NCI-H524 (cell line): ENCODE data around the gene SPRR2B.
"Not testable (repeated sequence)": the region's sequence is repeated elsewhere in the genome, so short reads cannot be mapped to it uniquely, and the experiment has no call there.

Experiments used
- DNase-seq, 2 experiments: peaks; one replicate each; lab custom pipeline; 2025; lab: John Stamatoyannopoulos, UW

The SPRR2B gene

DNA sequence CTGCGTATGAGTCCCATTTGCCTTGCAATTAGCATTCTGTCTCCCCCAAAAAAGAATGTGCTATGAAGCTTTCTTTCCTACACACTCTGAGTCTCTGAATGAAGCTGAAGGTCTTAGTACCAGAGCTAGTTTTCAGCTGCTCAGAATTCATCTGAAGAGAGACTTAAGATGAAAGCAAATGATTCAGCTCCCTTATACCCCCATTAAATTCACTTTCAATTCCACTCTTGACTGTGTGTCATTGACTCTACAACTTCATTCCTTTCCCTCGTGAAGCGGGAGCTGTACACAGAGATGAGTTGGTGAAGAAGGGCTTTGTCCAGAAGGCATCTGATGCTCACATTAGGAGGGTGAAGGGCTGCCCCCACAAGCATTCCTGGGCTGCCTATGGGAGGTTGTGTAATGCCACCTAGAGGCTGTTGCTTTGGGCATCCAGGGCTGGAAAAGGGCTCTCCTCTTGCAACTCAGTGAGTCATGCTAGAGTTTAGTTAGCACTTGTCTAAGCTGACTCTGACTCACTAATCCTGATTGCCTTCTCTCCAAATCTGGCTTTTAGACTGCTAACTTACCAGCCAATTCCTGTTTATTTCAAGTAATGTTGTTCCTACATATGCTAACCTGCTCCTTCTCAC lies 38.6 kb downstream of the SPRR2B start:
- no peak for DNase-seq

DNA sequence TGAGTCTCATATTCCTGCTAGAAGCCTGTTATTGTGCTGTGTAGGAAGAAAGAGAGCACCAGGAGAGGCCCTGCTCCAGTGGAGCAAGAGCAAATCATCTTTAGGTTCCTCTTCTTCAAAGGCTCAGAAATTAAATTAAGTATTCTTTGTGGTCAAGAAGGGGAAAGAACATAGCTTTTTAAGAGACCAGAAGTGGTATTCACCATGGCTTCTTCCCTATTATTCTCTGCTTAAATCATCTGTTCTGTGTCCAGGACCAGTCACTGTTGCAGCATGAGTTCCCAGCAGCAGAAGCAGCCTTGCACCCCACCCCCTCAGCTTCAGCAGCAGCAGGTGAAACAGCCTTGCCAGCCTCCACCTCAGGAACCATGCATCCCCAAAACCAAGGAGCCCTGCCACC lies 39.3 kb downstream of the SPRR2B start:
- no peak for DNase-seq

DNA sequence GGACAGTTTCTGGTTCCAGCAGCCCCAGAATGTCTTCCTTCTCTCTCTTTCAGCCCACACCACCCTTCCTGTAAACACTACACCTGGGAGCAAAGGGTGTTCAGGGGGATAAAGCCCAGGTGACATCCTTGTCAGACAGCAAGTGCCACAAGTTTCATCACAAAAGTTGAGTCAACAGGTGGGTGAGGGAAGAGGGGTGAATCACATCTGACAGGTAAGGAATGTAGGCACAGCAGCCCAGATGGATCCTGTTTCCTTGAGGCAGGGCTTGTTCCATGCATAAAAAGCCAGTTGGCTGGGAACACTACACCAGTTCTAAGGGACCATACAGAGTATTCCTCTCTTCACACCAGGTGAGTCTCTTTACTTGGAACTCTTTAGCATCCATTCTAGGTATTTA lies 40.5 kb downstream of the SPRR2B start, which contains the start of gene SPRR1B:
Gene SPRR1B (plus strand): TSS at position 309 of the 400 bp plus-strand sequence. CDS start 1,143 bp downstream, outside the sequence.
- DNase-seq, result no peak

DNA sequence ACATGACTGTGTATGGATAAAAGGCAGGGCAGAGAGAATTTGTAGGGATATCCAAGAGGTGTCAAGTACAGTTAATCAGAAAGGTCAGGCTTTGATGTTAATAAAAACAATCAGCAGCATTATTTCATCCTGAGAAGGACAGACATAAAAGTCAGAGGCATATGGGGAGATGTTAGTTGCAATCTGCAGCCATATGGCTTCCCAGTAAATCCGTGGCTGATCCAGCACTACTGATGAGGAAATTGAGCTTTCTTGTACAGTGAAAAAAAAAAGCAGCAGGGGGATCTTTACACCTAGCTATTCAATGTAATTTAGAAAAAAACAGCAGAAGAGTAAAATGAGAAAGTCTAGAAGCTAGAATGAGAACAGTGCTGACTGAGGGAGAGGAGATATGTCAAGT lies 42.6 kb downstream of the SPRR2B start:
- DNase-seq, result peak in 1 of 2 experiments; percentile 5

DNA sequence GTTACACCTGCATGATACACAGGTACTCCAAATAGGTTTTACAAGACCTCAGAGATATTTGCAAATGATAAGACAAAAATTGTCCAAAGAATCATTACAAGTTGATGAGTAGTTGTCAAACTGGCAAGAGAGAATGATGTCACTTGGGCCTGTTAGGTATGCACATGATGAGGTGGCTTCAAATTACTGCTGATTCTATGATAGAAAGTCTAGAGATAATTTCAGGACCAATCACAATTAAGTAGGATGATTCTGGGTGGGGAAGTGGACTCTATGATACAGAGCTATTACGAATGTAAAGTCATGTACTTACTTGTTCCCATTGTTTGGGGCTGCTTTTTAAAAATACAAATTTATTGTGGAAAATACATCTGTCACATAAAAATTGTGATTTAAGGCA lies 45.6 kb downstream of the SPRR2B start:
- no peak for DNase-seq

DNA sequence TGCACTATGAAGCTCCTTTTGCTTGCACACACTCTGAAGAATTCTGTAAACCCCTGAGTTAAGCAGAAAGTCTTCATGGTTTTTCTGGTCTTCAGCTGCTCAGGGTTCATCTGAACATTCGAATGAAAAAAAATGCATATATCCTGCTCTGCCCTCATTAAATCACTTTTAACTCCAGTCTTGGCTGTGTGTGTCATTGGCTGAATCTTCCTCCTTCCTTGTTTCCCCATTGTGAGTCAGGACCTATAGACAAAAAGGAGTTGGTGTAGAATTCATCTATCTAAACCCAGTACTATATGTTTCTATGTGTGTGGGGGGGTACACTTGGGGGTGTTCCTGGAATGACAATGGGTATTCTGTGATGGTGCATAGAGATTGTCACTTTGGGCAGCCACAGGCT lies 47.0 kb downstream of the SPRR2B start:
- DNase-seq, result no peak

DNA sequence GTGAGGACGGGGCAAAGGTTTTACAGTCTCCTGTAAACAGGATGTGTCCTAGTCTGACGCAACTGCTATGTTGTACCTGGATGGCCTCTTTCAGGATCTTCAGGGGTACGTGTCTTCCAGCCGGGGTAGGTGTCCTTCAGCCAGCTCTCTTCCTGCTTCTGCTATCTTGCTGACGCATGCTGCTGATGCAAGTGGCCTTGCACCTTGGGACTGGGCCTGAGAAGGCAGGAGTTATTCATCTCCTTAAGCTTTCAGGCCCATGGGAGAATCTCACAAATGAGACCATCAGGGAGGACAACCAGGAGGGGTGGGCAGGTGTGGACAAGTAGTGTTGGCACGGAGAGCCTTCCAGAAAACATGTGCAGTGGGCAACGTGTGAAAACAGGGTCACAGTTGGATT lies 48.3 kb downstream of the SPRR2B start:
- no peak for DNase-seq

DNA sequence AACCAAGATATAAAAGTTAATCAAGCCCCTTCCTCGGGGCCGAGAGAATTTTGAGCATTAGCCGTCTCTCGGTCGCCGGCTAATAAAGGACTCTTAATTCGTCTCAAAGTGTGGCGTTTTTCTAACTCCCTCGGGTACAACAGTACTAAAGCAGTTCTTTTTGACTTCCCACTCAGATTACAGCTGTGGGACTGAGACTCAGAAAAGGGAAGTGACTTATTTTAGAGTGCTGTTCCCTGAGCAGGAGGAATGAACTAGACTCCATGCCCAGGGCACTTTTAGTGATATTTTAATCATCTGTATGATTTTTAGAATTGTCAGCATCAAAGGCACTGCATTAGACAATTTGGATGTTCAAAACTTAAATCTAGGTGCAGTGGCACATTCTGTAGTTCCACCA lies 49.1 kb downstream of the SPRR2B start:
- DNase-seq, result not testable (repeated sequence)

DNA sequence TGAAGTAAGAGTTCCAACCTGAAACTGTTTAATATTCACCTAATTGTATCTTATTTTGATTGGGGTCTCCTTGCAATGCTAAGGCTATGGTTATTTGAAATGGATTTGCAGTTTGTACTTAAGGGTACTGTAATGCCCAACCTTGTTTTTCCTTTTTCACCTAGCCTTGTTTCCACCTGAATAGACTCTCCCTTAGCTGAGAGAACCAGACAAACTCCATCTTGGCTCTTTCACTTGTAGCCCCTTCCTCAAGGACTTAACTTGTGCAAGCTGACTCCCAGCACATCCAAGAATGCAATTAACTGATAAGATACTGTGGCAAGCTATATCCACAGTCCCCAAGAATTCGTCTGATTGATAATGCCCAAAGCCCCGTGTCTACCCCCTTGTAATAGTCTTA lies 49.6 kb downstream of the SPRR2B start:
- DNase-seq, result not testable (repeated sequence)
